Stimulated activated naive CD8-positive, alpha-beta T cell treated with anti-CD3 and anti-CD28 coated beads, Interleukin-15, Interleukin-2, amounts not matched to agents 100 ng/mL and 50 ng/mL, for 24 hours (primary cell): ENCODE data around the gene AMPD3.

Experiments
- H3K27ac Mint-ChIP-seq: one replicate; pipeline ENCODE4 v1.8.0; 2021; ENCODE audit warnings: mild to moderate bottlenecking, mixed read lengths
- H3K27me3 Mint-ChIP-seq: one replicate; pipeline ENCODE4 v1.8.0; 2021; ENCODE audit warnings: mixed read lengths
- H3K36me3 Mint-ChIP-seq: one replicate; pipeline ENCODE4 v1.8.0; 2021; ENCODE audit warnings: low read depth, mixed read lengths
- H3K4me1 Mint-ChIP-seq: one replicate; pipeline ENCODE4 v1.8.0; 2021; ENCODE audit warnings: low read depth, mixed read lengths
- H3K4me3 Mint-ChIP-seq: one replicate; pipeline ENCODE4 v1.8.0; 2021; ENCODE audit warnings: mild to moderate bottlenecking, mixed read lengths
- H3K9me3 Mint-ChIP-seq: one replicate; pipeline ENCODE4 v1.8.0; 2021; ENCODE audit warnings: mixed read lengths

AMPD3 gene

GRCh38 chr11:10444725-10445315, 10.2 kb upstream of the AMPD3 start:
- Mint-ChIP-seq H3K27ac (peak overlapping the region; percentile 36), H3K4me1 (peaks cover 64% of the 10 kb centered on the region), H3K36me3 (no peaks in the 10 kb centered on the region), H3K9me3 (no peaks in the 10 kb centered on the region), H3K27me3 (no peaks in the 10 kb centered on the region), H3K4me3 (no peak overlapping the region)

DNA sequence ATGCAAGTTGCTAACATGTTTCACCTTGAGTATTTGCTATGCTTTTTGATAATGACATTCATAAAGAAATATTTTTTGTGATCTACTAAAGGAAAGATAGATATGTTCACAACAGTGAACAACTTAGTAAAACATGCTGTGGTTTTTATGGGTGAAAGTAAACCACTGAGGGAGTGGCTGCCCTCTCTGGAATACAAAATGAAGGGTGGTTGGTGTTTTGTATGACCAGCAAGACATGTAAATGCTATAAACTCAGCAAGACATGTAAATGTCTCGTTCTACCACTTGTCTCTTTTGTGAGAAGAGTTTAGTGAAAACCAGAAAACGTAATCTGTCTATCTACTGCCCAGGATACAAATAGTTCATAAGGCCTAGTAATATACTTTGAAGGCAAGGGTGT, 7.6 kb upstream of the AMPD3 start:
- Mint-ChIP-seq H3K27me3 (no peaks in the 10 kb centered on the region), H3K4me3 (no peak overlapping the region), H3K9me3 (no peaks in the 10 kb centered on the region), H3K36me3 (no peaks in the 10 kb centered on the region), H3K4me1 (peaks cover 65% of the 10 kb centered on the region), H3K27ac (no peak overlapping the region)

DNA sequence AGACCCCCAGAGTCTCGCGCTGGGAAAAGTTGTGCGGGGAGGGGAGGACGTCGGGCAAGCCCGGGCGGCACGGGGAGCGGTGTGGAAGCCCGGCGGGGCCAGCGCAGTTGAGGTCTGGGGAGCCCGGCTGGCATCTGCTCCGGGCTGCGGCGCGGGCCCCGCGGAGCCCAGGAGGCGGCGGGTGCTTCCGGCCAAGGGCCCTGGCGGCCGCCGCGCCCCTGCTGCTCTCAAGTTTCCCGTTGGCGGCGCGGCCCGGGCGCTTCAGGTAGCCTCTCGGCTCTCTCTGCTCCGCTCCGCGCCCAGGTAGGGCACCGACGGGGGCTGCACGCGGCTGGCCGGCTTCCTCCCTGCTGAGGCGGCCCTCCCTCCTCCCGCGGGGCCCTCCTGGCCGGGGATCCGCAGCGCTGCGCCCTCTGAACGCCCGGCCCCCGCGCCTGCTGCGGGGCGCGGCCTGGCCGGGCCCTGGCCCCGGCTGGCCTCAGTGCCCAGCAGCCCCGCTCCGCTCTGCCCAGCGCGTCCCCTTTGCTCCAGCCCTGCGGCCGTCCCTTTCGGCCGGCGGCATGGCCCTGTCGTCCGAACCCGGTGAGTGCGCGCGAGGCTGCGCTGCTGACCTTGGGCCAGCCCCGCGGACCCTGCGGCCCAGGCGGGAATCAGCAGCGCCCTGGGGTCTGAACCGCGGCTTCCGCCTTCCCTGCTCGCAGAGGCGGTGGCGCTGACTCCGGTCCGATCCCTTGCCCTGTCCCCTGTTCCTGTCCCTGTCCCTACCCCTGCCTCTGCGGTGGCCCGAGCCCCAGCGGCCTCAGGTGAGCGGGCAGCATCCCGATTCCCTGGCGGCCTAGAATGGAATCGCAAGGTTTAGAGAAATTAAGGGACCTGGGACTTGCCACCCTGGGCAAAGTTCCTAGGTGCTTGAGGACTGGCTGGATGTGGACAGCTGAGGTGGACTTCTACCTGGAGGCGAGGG, 4.3 kb upstream of the AMPD3 start:
- Mint-ChIP-seq H3K4me3 (peak overlapping the region; percentile 81), H3K36me3 (no peaks in the 10 kb centered on the region), H3K4me1 (peaks cover 70% of the 10 kb centered on the region), H3K27ac (peak overlapping the region; percentile 94), H3K9me3 (no peaks in the 10 kb centered on the region), H3K27me3 (no peaks in the 10 kb centered on the region)

GRCh38 chr11:10451426-10452116, 3.5 kb upstream of the AMPD3 start:
- Mint-ChIP-seq H3K36me3 (no peaks in the 10 kb centered on the region), H3K27ac (peak overlapping the region; percentile 82), H3K9me3 (no peaks in the 10 kb centered on the region), H3K4me3 (peak overlapping the region; percentile 79), H3K4me1 (peaks cover 79% of the 10 kb centered on the region), H3K27me3 (no peaks in the 10 kb centered on the region)

- peaks cover 2% of the 10 kb centered on the region for H3K36me3 Mint-ChIP-seq
- peak overlapping the region; percentile 82 for H3K27ac Mint-ChIP-seq
- no peaks in the 10 kb centered on the region for H3K9me3 Mint-ChIP-seq
- H3K27me3 Mint-ChIP-seq: no peaks in the 10 kb centered on the region
- H3K4me1 Mint-ChIP-seq: peaks cover 83% of the 10 kb centered on the region
- peak overlapping the region; percentile 79 for H3K4me3 Mint-ChIP-seq
Observed at GRCh38 chr11:10452211-10452767, 2.8 kb upstream of the AMPD3 start.

GRCh38 chr11:10453261-10453660, 1.8 kb upstream of the AMPD3 start:
- Mint-ChIP-seq H3K9me3 (no peaks in the 10 kb centered on the region), H3K4me1 (peaks cover 85% of the 10 kb centered on the region), H3K27ac (no peak overlapping the region), H3K36me3 (peaks cover 4% of the 10 kb centered on the region), H3K4me3 (no peak overlapping the region), H3K27me3 (no peaks in the 10 kb centered on the region)

GRCh38 chr11:10455637-10456487, 798 bp downstream of the AMPD3 start:
- Mint-ChIP-seq H3K9me3 (no peaks in the 10 kb centered on the region), H3K27me3 (no peaks in the 10 kb centered on the region), H3K4me3 (peak overlapping the region; percentile 89), H3K27ac (peak overlapping the region; percentile 93), H3K36me3 (peaks cover 8% of the 10 kb centered on the region), H3K4me1 (peaks cover 94% of the 10 kb centered on the region)

DNA sequence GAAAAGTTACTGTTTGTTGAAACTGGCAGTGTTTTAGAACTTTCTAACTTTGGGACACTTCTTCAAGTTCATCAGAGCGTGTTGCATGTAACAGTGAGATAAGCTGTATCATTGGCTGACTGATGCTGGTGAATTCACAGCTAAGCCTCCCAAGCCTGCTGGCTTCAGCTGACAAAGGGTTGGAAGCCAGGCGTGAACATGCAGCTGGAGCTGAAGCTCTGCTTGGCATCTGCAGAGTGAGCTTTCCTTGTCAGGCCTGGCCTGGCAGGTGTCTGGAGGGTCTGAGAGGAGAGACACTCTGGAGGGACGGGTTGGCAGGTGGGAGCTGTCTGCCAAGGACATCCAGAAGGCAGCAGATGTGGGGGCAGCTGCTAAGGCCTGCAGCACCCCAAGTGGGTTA, 1.5 kb downstream of the AMPD3 start:
- no peaks in the 10 kb centered on the region for H3K27me3 Mint-ChIP-seq
- H3K9me3 Mint-ChIP-seq: no peaks in the 10 kb centered on the region
- peaks cover 12% of the 10 kb centered on the region for H3K36me3 Mint-ChIP-seq
- H3K4me3 Mint-ChIP-seq: peak overlapping the region; percentile 89
- peaks cover 89% of the 10 kb centered on the region for H3K4me1 Mint-ChIP-seq
- H3K27ac Mint-ChIP-seq: peak overlapping the region; percentile 93

GRCh38 chr11:10457901-10458300, 2.8 kb downstream of the AMPD3 start:
- Mint-ChIP-seq H3K4me1 (peaks cover 76% of the 10 kb centered on the region), H3K27me3 (no peaks in the 10 kb centered on the region), H3K27ac (peak overlapping the region; percentile 93), H3K4me3 (peak overlapping the region; percentile 89), H3K36me3 (peaks cover 23% of the 10 kb centered on the region), H3K9me3 (no peaks in the 10 kb centered on the region)

- H3K27ac Mint-ChIP-seq: peak overlapping the region; percentile 97
- no peaks in the 10 kb centered on the region for H3K9me3 Mint-ChIP-seq
- H3K27me3 Mint-ChIP-seq: no peaks in the 10 kb centered on the region
- H3K4me3 Mint-ChIP-seq: peak overlapping the region; percentile 78
- H3K36me3 Mint-ChIP-seq: peaks cover 30% of the 10 kb centered on the region
- peaks cover 62% of the 10 kb centered on the region for H3K4me1 Mint-ChIP-seq
Observed at GRCh38 chr11:10459029-10459970, 4.2 kb downstream of the AMPD3 start.

DNA sequence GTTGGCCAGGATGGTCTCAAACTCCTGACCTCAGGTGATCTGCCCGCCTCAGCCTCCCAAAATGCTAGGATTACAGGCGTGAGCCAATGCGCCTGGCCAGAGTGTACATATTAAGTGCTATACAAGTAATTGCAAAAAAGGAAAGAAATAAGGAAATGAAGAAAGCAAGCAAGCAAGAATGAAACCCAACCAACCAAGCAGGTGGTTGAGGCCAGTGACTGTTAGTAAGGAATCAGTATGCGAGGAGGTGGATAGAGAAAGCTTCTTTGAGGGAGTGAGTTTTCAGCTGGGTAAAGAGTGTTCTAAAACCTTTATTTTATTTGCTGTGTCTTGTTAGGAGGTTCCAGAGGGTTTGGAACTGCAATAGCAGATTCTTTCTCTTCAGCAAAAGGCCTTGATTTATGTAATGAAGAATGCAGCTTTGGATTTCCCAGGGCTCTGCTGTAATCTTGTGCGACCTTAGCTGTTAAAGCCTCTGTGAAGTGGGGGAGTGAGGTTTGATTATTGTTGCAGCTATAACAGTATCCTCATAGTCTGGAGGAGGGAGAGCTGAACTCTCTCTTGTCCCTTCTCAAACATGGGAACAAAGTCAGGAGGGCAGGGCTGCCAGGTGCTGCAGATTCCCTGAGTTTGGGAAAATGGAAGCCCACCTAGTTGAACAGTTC, 5.7 kb downstream of the AMPD3 start:
- H3K4me1 Mint-ChIP-seq: peaks cover 54% of the 10 kb centered on the region
- peak overlapping the region; percentile 24 for H3K27ac Mint-ChIP-seq
- H3K36me3 Mint-ChIP-seq: peaks cover 40% of the 10 kb centered on the region
- no peaks in the 10 kb centered on the region for H3K27me3 Mint-ChIP-seq
- no peaks in the 10 kb centered on the region for H3K9me3 Mint-ChIP-seq
- no peak overlapping the region for H3K4me3 Mint-ChIP-seq

DNA sequence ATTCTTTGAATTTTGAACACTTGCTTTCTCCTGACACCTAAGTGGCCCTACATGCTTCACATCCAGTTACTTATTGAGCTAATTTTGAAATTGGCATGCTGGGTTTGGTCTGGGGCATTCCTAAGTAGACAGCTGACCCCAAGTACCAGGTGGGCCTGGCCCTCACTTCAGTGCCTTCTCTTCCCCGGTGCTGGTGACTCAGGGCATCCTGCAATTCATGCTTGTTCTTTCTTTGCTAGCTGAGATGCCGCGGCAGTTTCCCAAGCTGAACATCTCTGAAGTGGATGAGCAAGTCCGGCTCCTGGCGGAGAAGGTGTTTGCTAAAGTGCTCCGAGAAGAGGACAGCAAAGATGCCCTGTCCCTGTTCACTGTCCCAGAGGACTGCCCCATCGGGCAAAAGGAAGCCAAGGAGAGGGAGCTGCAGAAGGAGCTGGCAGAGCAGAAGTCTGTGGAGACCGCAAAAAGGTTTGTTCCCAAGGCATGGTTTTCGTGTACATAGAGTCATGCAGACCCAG, 6.3 kb downstream of the AMPD3 start:
- Mint-ChIP-seq H3K9me3 (no peaks in the 10 kb centered on the region), H3K36me3 (peaks cover 40% of the 10 kb centered on the region), H3K27ac (no peak overlapping the region), H3K4me1 (peaks cover 52% of the 10 kb centered on the region), H3K27me3 (no peaks in the 10 kb centered on the region), H3K4me3 (no peak overlapping the region)
